NT2/D1 (cell line): ENCODE results near the gene PIM1.

Experiments
- YY1 ChIP-seq: IDR thresholded peaks from 2 replicates; pipeline ENCODE4 v1.6.1; 2011; ENCODE audit not compliant: insufficient read length, insufficient read depth
- ZNF274 ChIP-seq: IDR thresholded peaks from 2 replicates; pipeline ENCODE4 v1.6.1; 2011; ENCODE audit warnings: mild to moderate bottlenecking, low read depth, low read length

DNA sequence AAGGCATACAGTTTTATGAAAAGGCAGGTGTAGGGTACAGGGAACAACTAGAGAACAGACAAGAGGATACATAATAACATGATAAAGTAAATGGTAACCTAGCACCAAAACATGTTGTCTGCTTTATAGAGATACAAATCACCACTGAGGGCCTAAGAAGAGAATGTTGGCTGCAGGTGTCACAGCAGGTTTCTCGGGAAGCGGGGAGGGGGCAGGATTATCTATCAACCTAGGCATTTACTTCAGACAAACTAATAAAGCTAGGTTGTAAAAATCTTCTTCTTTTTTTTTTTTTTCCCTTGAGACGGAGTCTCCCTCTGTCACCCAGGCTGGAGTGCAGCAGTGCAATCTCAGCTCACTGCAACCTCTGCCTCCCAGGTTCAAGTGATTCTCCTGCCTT, 22.7 kb downstream of the PIM1 start:
- TF ChIP-seq ZNF274 (no peak), YY1 (no peak)
